HG03060 (cell line): ENCODE measurements around the gene DNAH3.
"Not testable (repeated sequence)": the region's sequence is repeated elsewhere in the genome, so short reads cannot be mapped to it uniquely, and the experiment has no call there.

Experiments used
- ATAC-seq: cut with Tn5 transposase; IDR thresholded peaks from one replicate; pipeline ENCODE4 v1.9.1; 2021; ENCODE audit warnings: low read depth, moderate number of reproducible peaks; ENCODE audit not compliant: unreplicated experiment

DNAH3 gene

DNA sequence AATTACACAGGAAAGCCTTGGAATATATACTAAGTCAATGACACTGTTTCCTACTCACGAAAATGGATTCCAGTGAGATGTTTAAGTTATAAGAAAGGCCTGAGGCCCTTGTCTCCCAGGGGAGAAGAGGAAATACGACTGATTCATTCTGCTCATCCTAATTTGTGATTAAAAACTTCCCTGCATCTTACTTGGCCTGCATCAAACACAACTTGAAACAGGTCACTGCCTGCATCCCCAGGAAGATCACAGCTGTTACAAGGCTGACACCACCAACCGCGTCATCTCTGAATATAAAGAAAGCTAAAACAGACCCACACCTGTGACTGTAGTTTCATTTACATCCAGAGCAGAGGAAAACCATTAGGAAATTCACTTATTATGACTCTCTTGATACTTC is 121.9 kb downstream of the DNAH3 start:
- no peak for ATAC-seq

DNA sequence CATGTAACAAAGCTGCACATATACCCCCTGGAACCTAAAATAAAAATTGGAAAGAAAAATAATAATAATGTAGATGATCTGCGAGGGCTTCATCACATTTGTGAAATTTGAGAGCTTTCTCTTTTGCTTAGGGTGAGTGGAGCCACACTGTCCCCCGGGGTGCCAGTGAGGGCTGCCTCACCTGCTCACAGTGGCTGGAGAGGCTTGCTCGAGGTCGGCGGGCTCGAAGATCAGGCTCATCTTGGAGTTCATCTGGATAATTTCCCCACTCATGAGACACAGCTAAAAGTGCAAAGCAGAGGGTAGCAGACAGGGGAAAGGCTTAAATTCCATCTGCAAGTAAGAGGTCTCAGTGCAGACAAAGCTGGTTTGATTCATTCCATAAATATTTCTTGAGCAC is 123.8 kb downstream of the DNAH3 start:
- ATAC-seq = no peak

DNA sequence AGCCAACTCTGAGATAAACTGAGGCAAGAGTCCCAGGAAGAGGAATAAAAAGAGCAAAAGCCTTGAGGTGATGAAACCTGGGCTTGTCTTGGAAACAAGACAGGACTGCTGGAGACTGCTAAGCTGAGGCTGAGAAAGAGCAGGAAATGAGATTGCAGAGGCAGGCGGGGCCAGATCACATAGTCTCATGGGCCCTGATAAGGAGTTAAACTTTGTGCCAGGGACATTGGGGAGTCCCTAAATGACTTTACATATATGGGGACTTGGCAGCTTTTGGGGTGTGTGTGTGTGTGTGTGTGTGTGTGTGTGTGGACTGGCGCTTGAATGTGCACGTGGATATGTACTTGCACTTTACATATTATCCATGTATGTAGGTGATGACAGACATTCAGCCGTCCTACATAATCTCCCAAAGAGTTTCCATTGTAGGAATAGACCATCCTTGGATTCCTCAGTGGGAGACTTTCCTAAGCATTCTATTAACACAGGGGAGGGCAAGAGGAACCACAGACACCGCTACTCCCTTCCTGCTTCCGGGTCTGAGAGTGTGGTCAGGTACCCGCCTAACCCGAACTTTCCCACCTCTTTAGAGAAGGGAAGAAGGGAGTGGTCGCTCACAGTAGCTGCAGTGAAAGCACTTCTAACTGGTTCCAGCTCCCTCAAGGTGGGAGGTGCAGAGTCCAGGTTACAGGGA is 127.0 kb downstream of the DNAH3 start:
- no peak for ATAC-seq

DNA sequence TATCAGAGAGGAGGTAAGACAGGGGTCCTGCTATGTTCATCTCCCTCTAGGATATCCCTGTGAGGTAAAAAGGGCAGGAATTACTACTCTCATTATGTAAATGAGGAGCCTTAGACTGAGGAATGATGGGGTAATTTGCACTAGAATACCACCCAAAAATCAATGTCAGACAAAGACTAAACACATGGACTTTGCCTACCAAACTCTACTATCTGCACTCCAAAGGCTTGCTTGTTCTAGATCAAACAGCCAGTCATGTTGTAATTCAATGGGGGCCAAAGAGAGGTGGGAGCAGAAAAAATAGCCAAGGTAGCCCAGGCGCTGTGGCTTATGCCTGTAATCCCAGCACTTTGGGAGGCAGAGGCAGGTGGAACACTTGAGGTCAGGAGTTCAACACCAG is 129.3 kb downstream of the DNAH3 start:
- ATAC-seq = no peak

DNA sequence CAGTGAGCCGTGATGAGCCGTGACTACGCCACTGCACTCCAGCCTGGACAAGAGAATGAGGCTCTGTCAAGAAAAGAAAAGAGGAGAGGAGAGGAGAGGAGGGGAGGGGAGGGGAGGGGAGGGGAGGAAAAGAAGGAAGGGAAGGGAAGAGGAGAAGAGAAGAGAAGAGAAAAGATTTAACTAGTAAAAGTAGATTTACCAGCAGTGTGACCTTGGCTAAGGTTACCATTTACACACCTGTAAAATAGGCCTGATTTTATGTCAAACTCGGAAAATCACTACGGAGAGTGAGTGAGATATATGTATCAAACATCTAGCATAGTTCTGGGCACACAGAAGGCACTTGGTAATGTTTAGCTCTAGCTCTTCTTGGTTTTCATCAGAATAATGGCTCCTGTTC is 140.8 kb downstream of the DNAH3 start:
- ATAC-seq = no peak

DNA sequence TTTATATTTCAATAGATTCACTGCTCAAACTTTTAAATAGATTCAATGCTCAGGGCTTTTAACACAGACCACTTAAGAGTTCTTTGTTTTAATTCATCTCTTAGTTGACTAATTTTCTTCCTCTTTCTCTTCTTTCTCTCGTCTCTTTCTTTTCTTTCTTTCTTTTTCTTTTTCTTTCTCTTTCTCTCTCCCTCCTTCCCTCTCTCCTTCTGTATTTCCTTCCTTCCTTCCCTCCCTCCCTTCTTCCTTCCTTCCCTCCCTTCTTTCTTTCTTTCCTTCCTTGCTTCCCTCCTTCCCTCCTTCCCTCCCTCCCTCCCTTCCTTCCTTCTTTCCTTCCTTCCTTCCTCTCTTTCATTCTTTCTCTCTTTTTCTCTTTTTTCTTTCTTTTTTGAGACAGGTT is 145.6 kb downstream of the DNAH3 start:
- ATAC-seq = no peak

DNA sequence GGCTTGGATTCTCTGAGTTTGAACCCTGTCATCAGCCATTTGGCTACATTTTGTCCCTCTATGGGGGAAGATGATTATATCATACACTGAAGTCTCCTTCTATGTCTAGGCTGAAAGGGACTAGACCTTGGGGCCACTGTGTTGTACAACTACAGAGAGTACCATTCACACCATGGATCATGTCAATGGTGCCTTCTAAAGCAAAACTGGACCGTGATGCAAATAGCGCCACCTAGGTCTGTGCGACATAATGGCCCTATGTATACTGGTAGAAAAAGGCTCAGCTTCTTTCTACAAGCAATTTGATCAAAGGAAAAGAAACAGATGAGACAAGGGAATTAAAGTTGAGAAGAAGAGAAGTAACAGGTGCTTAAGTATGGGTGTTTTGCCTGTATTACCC is 149.4 kb downstream of the DNAH3 start:
- no peak for ATAC-seq

DNA sequence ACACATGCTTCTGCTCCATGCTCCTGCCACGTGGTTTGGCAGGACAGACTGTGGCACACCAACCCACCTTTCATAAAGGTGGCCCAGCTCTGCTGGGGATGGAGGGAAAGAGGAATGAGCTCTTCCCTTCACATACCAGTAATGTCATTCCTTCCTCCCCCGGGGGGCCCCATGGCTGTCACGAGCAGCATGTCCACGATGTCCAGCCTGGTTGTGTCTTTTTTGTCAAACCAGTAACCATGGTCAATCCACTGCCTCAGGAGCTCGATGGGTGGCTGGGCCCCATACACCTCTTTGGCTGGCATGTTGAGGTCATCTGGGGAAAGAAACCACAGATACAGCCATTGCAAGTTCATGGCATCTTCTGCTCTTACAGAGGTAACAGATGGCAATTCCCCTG is 153.5 kb downstream of the DNAH3 start:
- ATAC-seq = no peak

DNA sequence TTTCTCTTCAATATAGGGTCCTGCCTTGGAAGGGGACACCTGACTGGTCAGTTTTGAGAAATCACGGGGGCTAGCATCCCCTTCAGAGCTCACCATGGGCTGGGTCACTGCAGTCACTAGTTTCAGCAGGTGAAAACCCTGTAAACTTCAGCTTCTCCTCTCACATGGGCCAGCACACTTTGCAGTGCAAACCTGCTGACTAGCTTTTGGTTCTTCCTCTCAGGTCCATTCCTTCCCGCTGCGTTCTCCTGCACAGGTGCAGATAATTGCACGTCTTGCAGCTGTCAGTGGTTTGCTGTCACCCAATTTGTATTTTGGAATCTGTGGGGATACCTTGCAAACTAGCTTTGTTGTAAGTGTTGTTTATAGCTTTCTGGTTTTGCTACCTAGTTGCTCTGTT is 154.9 kb downstream of the DNAH3 start:
- ATAC-seq = no peak

DNA sequence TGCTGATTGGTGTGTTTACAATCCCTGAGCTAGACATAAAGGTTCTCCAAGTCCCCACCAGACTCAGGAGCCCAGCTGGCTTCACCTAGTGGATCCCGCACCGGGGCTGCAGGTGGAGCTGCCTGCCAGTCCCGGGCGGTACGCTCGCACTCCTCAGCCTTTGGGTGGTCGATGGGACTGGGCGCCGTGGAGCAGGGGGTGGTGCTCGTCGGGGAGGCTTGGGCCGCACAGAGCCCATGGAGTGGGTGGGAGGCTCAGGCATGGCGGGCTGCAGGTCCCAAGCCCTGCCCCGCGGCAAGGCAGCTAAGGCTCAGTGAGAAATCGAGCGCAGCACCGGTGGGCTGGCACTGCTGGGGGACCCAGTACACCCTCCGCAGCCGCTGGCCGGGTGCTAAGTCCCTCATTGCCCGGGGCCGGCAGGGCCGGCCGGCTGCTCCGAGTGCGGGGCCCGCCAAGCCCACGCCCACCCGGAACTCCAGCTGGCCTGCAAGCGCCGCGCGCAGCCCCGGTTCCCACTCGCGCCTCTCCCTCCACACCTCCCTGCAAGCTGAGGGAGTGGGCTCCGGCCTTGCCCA is 161.1 kb downstream of the DNAH3 start:
- ATAC-seq = not testable (repeated sequence)

DNA sequence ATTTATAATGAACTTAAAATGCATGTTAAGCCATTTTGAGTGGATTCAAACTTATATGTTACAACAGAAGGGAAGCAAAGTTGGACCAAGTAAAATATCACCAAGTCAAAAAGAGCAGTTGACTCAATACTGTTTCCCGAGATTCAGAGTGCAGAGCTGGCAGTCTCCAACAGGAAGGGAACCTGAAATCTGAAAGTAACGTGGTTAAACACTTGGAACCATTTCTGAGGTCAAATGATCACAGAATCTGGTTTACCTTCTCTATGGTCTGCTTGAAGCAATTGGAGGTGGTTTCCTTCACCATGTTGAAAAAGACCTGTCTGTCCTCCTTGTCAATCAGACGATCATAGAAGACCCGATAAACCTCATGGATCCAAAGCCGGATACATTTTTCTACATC is 163.6 kb downstream of the DNAH3 start:
- no peak for ATAC-seq

DNA sequence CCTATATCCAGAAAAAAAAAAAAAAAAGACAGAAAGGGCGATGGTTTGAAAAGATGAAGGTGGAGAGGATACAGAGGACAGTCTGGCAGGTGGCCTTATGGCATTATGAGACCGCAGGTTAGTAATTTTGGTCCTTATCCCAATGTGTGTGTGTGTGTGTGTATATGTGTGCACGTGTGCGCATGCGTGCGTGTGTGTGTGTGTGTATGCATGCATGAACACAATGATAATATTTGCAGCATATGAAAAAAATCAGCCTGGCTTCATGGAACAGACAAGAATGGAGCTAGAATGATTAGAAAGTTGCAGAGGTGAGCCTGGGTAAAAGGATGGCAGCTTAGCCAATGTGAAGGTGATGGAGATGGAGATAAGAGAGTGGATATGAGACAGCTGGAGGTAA is 166.6 kb downstream of the DNAH3 start:
- no peak for ATAC-seq

DNA sequence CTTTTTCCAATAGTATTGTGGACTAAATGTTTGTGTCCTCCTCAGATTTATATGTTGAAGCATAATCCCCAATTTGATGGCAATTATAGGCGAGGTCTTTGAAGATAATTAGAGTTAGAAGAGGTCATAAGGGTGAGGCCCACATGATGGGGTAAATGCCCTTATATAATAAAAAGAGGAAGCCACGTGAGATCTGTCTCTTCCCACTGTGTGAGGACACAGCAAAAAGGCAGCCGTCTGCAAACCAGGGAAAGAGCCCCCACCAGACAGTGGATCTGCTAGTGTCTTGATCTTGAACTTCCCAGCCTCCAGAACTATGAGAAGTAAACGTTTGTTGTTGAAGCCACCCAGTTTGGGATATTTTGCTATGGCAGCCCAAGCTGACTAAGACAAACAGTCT is 174.1 kb downstream of the DNAH3 start:
- no peak for ATAC-seq

DNA sequence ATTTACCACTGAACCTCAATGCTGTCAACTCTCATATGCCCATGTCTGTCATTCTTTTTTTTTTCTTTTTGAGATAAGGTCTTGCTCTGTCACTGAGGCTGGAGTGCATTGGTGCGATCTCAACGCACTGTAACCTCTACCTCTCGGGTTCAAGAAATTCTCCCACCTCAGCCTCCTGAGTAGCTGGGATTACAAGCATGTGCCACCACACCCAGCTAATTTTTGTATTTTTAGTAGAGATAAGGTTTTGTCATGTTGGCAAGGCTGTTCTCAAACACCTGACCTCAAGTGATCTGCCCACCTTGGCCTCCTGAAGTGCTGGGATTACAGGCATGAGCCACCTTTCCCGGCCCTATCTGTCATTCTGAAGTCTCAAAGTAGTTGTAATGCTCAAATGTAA is 177.4 kb downstream of the DNAH3 start:
- not testable (repeated sequence) for ATAC-seq

DNA sequence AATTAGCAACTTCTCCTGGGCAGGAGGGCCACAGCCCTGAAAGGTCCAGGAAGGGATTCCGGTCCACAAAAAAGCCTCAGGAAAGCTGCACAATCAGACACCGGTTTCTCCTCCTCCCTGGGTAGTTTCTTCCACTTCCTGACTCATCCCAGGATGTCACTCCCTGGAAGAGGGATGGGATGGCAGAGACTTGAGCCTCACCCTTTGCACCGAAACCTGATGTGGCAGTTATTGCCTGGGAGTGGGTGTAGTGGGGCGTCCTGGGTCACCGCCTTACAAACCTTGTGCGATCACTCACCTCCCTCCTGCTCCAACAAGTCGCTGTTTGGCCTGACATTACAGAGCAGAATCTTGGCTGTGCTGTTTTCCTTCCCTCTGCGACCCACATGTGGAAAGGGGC is 179.2 kb downstream of the DNAH3 start:
- no peak for ATAC-seq

DNA sequence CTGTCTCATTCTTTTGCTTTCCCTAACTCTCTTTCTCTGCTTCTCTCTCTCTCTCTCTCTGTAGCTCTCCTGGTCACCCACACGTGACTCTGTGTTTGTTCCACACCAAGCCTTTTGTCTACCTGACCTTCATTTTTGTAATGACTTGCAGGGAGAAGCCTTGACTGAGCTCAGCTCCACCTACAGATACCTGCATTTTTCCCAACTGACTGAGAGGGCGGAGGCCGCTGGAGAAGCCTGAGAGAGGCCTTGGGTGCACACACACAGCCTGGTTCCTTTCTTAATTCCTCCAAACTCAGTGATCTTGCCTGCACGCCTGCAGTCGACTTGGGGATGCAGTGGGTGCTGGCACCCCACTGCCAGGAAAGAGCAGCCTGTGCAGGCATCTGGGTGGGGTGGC is 181.3 kb downstream of the DNAH3 start:
- no peak for ATAC-seq

DNA sequence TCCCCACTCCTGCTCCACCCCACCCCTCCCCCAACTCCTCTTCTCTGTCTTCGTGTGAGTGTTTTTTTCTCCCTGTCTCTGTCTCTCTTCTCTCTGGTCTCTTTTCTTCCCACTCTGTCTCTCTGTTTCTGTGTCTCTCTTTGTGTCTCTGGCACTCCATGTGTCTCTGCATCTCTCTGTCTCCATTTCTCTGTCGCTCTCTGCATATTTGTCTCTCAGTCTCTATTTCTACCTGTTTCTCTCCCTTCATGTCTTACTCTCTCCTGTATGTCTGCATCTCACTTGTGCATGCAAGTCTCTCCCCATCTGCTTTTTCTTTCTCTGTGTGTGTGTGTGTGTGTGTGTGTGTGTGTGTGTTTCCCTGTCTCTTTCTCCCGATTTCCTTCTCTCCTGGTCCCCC is 181.9 kb downstream of the DNAH3 start:
- no peak for ATAC-seq

DNA sequence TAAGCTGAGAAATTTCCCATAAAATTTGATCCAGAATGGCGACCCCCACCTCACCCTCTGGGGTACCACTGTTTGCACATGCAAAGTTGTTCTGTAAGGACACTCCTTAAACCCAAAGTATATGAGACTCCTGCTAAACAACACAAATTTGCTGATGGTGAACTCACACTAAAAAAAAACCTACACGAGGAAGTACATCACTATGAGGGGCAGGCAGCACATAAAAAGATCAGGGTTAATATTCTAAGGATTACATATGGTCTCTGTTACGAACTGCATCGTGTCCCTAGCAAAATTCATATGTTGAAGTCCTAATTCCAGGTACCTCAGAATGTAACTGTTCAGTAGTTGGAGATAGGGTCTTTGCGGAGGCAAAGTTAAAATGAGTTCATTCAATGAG is 189.7 kb downstream of the DNAH3 start:
- no peak for ATAC-seq

DNA sequence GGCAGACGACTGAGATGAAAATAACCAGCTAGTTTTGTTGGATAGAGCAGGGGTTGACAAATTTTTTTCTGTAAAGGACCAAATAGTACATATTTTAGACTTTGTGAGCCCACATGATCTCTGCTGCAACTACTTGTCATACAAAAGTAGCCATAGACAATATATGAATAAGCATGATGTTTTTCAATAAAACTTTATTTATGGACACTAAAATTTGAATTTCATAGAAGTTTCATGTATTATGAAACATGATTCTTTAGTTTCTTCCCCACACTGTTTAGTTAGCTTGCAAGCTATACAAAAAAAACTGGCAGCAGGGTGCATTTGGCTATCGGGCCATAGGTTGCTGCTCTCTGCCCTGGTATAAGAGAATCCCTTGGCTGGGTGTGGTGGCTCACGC is 193.5 kb downstream of the DNAH3 start:
- no peak for ATAC-seq

DNA sequence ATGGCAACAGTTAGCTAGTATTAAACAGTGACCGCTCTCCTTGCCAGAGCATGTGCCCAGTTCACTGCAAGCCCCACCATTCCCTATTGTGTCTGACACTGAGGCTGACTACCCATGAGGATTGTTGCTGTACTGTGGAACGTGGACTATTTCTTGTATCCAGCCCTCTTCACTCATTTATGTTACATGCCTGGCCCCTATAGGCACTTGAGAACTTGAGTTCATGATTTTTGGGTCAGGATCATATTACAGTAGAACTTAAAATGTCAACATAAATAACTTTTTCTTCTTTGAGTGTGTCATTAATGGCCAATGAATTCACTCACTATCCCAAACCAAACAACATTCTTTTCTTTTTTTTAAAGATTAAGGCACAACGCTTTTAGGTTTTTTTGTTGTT is 194.3 kb downstream of the DNAH3 start:
- ATAC-seq = no peak

DNA sequence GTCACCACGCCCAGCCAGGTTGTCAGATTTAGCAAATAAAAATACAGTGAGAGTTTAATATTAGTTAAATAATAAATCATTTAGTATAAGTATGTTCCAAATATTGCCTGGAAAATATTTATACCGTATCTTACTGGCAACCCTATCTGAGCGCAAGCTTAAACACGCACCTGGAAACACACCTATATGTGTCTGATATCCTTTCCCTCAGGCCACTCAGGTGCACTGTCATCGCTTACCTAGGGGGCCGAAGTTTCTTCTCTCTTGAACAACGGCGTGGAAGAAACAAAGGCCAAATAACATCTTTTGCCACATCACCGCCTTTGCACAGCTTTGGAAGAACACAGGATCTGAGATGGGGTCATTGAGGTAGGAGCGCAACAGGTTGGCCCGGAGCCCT is 196.1 kb downstream of the DNAH3 start:
- no peak for ATAC-seq

DNA sequence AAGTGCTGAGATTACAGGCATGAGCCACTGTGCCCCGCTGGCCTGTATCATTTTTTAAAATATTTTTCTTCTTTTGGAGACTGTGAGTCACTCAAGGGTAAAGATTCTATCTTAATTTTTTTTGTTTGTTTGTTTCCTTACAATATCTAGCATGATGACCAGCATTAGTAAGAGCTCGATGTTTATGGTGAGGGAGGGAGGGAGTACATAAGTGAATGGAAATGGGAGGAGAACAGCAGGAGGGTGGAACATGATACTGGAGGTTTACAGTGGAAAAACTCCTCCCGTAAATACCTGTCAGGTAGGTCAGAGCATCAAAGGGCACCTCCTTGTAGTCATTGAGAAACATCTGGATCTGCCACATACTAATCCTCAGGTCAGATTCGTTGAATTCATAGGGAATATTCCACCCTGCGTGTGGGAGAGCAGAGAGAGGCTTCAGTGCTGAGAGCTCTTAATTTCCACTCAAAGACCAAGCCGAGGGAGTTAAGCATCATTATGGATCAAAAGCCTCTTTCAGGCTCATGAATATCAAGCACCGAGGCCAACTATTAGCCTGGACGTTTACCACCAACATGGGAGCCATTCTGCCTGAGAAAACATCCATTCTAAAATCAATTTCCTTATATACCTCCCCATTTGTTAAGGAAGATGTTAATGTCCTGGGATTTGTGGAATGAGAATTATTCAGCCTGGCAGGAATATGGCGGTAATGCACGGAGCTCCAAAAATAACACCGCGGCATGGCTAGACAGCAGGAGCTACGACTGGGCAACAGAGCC is 198.3 kb downstream of the DNAH3 start:
- no peak for ATAC-seq
